ENCODE data around the gene SHH.

DNA sequence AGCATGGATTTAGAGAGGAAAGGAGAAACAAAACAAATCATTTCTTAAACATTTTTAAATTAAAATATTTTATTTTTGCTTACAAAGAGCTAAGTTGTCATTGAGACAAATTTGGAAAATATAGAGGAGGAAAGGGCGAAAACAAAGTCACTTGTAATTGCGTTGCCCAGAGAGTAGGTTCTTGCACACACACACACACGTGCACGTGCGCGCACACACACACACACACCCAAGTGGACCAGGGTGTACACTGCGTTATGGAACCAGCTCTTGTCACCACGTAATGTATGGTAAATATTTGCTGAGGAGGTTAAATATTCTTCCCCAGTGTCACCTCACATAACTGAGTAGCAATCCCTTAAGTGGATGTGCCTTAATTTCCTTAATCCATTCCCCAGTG, 21.6 kb downstream of the SHH start:
- TF ChIP-seq, protein P1, sequence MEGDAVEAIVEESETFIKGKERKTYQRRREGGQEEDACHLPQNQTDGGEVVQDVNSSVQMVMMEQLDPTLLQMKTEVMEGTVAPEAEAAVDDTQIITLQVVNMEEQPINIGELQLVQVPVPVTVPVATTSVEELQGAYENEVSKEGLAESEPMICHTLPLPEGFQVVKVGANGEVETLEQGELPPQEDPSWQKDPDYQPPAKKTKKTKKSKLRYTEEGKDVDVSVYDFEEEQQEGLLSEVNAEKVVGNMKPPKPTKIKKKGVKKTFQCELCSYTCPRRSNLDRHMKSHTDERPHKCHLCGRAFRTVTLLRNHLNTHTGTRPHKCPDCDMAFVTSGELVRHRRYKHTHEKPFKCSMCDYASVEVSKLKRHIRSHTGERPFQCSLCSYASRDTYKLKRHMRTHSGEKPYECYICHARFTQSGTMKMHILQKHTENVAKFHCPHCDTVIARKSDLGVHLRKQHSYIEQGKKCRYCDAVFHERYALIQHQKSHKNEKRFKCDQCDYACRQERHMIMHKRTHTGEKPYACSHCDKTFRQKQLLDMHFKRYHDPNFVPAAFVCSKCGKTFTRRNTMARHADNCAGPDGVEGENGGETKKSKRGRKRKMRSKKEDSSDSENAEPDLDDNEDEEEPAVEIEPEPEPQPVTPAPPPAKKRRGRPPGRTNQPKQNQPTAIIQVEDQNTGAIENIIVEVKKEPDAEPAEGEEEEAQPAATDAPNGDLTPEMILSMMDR (conservative IDR thresholded peaks at IDR 0.05; ENCODE audit: low read depth in 2 of 2) = no peak
- TF ChIP-seq CREB1 (CRISPR knock-in tag; IDR thresholded peaks at IDR 0.05; ENCODE audit: low read depth) = no peak
- TF ChIP-seq EZH2phosphoT487 (IDR thresholded peaks at IDR 0.05; ENCODE audit: unreplicated experiment) = no peak
- TF ChIP-seq POLR2AphosphoS5 (IDR thresholded peaks at IDR 0.05; ENCODE audit: low read depth) = no peak
- no peak for TF ChIP-seq EZH2 (IDR thresholded peaks at IDR 0.05; ENCODE audit: low read depth, unreplicated experiment)
- TF ChIP-seq, protein P2, sequence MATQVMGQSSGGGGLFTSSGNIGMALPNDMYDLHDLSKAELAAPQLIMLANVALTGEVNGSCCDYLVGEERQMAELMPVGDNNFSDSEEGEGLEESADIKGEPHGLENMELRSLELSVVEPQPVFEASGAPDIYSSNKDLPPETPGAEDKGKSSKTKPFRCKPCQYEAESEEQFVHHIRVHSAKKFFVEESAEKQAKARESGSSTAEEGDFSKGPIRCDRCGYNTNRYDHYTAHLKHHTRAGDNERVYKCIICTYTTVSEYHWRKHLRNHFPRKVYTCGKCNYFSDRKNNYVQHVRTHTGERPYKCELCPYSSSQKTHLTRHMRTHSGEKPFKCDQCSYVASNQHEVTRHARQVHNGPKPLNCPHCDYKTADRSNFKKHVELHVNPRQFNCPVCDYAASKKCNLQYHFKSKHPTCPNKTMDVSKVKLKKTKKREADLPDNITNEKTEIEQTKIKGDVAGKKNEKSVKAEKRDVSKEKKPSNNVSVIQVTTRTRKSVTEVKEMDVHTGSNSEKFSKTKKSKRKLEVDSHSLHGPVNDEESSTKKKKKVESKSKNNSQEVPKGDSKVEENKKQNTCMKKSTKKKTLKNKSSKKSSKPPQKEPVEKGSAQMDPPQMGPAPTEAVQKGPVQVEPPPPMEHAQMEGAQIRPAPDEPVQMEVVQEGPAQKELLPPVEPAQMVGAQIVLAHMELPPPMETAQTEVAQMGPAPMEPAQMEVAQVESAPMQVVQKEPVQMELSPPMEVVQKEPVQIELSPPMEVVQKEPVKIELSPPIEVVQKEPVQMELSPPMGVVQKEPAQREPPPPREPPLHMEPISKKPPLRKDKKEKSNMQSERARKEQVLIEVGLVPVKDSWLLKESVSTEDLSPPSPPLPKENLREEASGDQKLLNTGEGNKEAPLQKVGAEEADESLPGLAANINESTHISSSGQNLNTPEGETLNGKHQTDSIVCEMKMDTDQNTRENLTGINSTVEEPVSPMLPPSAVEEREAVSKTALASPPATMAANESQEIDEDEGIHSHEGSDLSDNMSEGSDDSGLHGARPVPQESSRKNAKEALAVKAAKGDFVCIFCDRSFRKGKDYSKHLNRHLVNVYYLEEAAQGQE (IDR thresholded peaks at IDR 0.05; ENCODE audit: unreplicated experiment) = no peak

All from GM23338 (cell line).